Naive thymus-derived CD4-positive, alpha-beta T cell (primary cell): ENCODE results near the gene NXN. TPM values are rescaled to one million over a fixed set of nuclear protein-coding genes. Genes with fewer than 3 reads are reported as not detected.

Experiments used
- ATAC-seq: fragments of 150-1000 bp; cut with Tn5 transposase; 2 replicates; pipeline ENCODE4 v1.10.0; 2021; ENCODE audit warnings: mild to moderate bottlenecking, moderate library complexity
- CTCF ChIA-PET: fragments of 350-600 bp; sonication (Branson Sonifier 250); formaldehyde crosslinking; loops from one replicate; lab custom pipeline; 2021; ENCODE audit warnings: antibody characterized with exemption; lab: Charles Lee
- POLR2A ChIA-PET: fragments of 350-600 bp; sonication (Branson Sonifier 250); formaldehyde crosslinking; loops from one replicate; lab custom pipeline; 2021; ENCODE audit warnings: antibody characterized with exemption, inconsistent platforms; lab: Charles Lee
- DNase-seq, 9 donors: peaks; one replicate each; pipeline versions ENCODE4 v3.0.0 to v3.0.0-alpha.2; 2020 to 2022; ENCODE audit warnings: mixed read lengths in 1 of 9
- H3K27ac ChIP-seq: one replicate; pipeline ENCODE4 v1.7.0; 2013; ENCODE audit warnings: mild to moderate bottlenecking, low read depth, low read length, moderate library complexity
- H3K27me3 ChIP-seq, 2 donors: one replicate each; pipeline ENCODE4 v1.7.0; 2013; ENCODE audit warnings: low read length in 2 of 2, mild to moderate bottlenecking in 2 of 2, moderate library complexity in 2 of 2; ENCODE audit not compliant: control insufficient read depth in 2 of 2, insufficient read depth in 2 of 2
- H3K36me3 ChIP-seq, 3 experiments: 1 replicate in 2 of 3; 2 replicates in 1 of 3; pipeline ENCODE4 v1.7.0; 2013; ENCODE audit warnings: low read length in 3 of 3, mild to moderate bottlenecking in 3 of 3, moderate library complexity in 1 of 3; ENCODE audit not compliant: insufficient read depth in 3 of 3, control insufficient read depth in 2 of 3
- H3K4me1 ChIP-seq, 2 donors: one replicate each; pipeline ENCODE4 v1.7.0; 2013; ENCODE audit warnings: low read length in 2 of 2, mild to moderate bottlenecking in 2 of 2, moderate library complexity in 1 of 2; ENCODE audit not compliant: control insufficient read depth in 2 of 2, insufficient read depth in 2 of 2
- H3K4me3 ChIP-seq: 2 replicates; pipeline ENCODE4 v1.7.0; 2013; ENCODE audit warnings: mild to moderate bottlenecking, low read length
- H3K9me3 ChIP-seq, 3 experiments: 1 replicate in 2 of 3; 2 replicates in 1 of 3; pipeline ENCODE4 v1.7.0; 2013; ENCODE audit warnings: low read length in 3 of 3; ENCODE audit not compliant: control insufficient read depth in 2 of 3
- H3K27ac Mint-ChIP-seq, 9 donors: one replicate each; pipeline ENCODE4 v1.8.0; 2020 to 2022; ENCODE audit warnings: mixed read lengths in 9 of 9, mild to moderate bottlenecking in 8 of 9, moderate library complexity in 5 of 9, inconsistent platforms in 2 of 9
- H3K27me3 Mint-ChIP-seq, 5 donors: one replicate each; pipeline ENCODE4 v1.8.0; 2021 to 2022; ENCODE audit warnings: mixed read lengths in 5 of 5, mild to moderate bottlenecking in 1 of 5
- H3K36me3 Mint-ChIP-seq, 5 donors: one replicate each; pipeline ENCODE4 v1.8.0; 2020 to 2022; ENCODE audit warnings: mixed read lengths in 5 of 5, mild to moderate bottlenecking in 3 of 5, inconsistent platforms in 1 of 5
- H3K4me1 Mint-ChIP-seq, 7 donors: one replicate each; pipeline ENCODE4 v1.8.0; 2020 to 2022; ENCODE audit warnings: mixed read lengths in 7 of 7, mild to moderate bottlenecking in 3 of 7, inconsistent platforms in 1 of 7
- H3K4me3 Mint-ChIP-seq, 10 donors: one replicate each; pipeline ENCODE4 v1.8.0; 2020 to 2022; ENCODE audit warnings: mild to moderate bottlenecking in 10 of 10, mixed read lengths in 10 of 10, moderate library complexity in 6 of 10, inconsistent platforms in 2 of 10
- H3K9me3 Mint-ChIP-seq, 11 donors: one replicate each; pipeline ENCODE4 v1.8.0; 2020 to 2022; ENCODE audit warnings: mixed read lengths in 11 of 11, mild to moderate bottlenecking in 4 of 11, inconsistent platforms in 1 of 11, moderate library complexity in 1 of 11
- intact Hi-C, 2 donors: fragments of 100-400 bp; cut with micrococcal nuclease; formaldehyde crosslinking; loops; one replicate each; pipeline ENCODE4 v1.15.1; 2023
- polyA plus RNA-seq, 2 donors: library from polyadenylated mRNA; unstranded; fragments of 300-500 nt; fragmentation: Illumina TruSeq; gene quantifications; one replicate each; pipeline ENCODE4 v1.2.3, GENCODE V29; 2021
- total RNA-seq, 6 experiments: library from RNA in 5 of 6; stranded (reverse) in 5 of 6; gene quantifications; 1 replicate in 5 of 6; 2 replicates in 1 of 6; pipeline ENCODE4 v1.2.3 and lab custom pipeline; 2021 to 2026

NXN gene
- total and polyA plus RNA-seq, 7 experiments from 2014 or later, result 0.10 to 0.84 (median 0.30) TPM; not detected in 2

DNA sequence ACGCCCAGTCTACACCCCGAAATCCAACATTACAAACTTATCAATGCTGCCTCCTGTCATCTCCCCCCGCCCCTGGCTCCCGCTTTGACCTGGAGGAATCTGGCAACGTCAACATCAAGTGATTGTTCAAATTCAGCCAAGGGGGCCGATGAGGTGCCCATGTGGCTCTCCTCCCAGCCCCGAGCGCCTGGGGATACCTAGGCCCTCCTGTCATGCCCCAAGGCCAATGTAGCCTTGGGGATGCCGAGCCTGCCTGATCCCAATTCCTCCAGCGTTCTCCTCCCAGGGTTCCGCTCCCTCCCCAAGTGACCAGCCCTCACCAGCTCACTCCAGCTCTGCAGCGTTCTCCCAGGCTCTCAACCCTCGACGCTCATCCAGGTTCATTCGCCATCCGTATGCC is 59.4 kb downstream of the NXN start:
- no peak overlapping the region for H3K27ac ChIP-seq
- H3K27me3 ChIP-seq, result no peaks in the 10 kb centered on the region
- no peaks in the 10 kb centered on the region for H3K4me1 ChIP-seq
- intact Hi-C loops, result no loop called here
- H3K4me3 ChIP-seq, result no peak overlapping the region
- peaks cover 0 to 32% (median 5%) of the 10 kb centered on the region in 5 donors for H3K27me3 Mint-ChIP-seq
- no peaks in the 10 kb centered on the region for H3K9me3 ChIP-seq
- ChIA-PET POLR2A (no interaction called here), CTCF (no interaction called here)
- no peaks in the 10 kb centered on the region for H3K36me3 Mint-ChIP-seq
- no peaks in the 10 kb centered on the region for H3K4me1 Mint-ChIP-seq
- peaks cover 0 to 2% (median 0%) of the 10 kb centered on the region in 11 donors for H3K9me3 Mint-ChIP-seq
- ATAC-seq (no peak), DNase-seq (no peak)
- H3K36me3 ChIP-seq, result no peaks in the 10 kb centered on the region
- H3K4me3 Mint-ChIP-seq, result no peak overlapping the region
- H3K27ac Mint-ChIP-seq, result no peak overlapping the region

DNA sequence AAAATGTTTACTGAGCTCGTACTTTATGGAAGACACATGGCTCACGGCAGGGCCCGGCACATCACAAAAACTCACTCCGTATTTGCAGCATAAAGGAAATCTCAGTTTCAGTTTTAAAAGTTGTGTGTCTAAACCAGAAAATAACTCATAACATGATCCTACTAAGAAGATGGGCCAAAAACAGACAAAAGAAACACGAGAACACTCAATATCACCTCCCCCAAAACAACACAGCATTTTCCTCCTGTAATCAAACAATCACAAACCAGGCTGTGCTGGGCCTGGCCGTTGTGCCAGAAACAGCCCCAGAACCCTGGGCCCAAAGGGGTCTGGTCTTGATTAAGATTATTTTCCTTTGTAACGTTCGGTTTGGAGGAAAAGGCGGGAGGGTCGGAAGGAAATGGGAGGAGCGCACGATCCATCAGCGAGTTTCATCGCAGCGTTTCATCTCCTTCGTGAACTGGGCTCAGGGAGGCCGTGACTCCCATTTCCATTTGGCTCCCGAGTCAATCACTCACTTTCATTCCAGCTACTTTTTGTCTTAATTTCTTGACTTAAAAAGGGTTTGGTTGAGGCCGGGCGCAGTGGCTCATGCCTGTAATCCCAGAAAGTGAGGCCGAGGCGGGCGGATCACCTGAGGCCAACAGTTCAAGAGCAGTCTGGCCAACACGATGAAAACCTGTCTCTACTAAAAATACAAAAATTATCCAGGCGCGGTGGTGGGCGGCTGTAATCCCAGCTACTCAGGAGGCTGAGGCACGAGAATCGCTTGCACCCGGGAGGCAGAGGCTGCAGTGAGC is 61.4 kb downstream of the NXN start:
- Mint-ChIP-seq H3K36me3 (no peaks in the 10 kb centered on the region), H3K27me3 (peaks cover 0 to 36% (median 10%) of the 10 kb centered on the region in 5 donors), H3K4me1 (no peaks in the 10 kb centered on the region), H3K9me3 (no peaks in the 10 kb centered on the region), H3K4me3 (no peak overlapping the region), H3K27ac (no peak overlapping the region)
- Histone ChIP-seq H3K27me3 (no peaks in the 10 kb centered on the region), H3K27ac (no peak overlapping the region), H3K36me3 (no peaks in the 10 kb centered on the region), H3K4me3 (no peak overlapping the region), H3K9me3 (no peaks in the 10 kb centered on the region), H3K4me1 (no peaks in the 10 kb centered on the region)
- no peak for DNase-seq
- intact Hi-C loops, result no loop called here
- POLR2A ChIA-PET, result no interaction called here
- no peak for ATAC-seq
- CTCF ChIA-PET, result no interaction called here

DNA sequence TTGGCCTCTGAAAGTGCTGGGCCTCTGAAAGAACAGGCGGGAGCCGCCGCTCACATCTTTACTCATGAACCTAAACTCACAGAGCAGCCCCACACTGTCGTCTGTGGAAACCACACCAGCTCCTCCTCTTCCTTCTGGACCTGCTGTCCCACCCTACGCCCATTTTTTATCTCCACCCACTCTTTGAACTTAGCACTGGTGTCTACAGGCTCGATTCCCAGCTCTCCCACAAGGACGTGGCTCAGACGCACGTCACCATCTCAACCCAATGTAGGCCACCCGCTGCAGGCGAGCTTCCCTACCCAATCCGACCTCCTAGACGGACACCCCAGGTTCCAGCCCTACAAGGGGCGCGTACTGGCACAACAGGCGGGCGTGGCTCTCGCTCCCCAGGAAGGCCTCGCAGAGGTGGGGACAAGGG is 62.2 kb downstream of the NXN start:
- H3K27me3 Mint-ChIP-seq, result peaks cover 0 to 40% (median 10%) of the 10 kb centered on the region in 5 donors
- no peak overlapping the region for H3K27ac Mint-ChIP-seq
- POLR2A ChIA-PET, result no interaction called here
- CTCF ChIA-PET, result no interaction called here
- no peak overlapping the region for H3K4me3 ChIP-seq
- no peaks in the 10 kb centered on the region for H3K4me1 Mint-ChIP-seq
- H3K27me3 ChIP-seq, result no peaks in the 10 kb centered on the region
- intact Hi-C loops, result no loop called here
- ATAC-seq (no peak), DNase-seq (no peak)
- H3K4me1 ChIP-seq, result no peaks in the 10 kb centered on the region
- no peak overlapping the region for H3K4me3 Mint-ChIP-seq
- H3K27ac ChIP-seq, result no peak overlapping the region
- no peaks in the 10 kb centered on the region for H3K9me3 Mint-ChIP-seq
- no peaks in the 10 kb centered on the region for H3K36me3 Mint-ChIP-seq
- no peaks in the 10 kb centered on the region for H3K36me3 ChIP-seq
- no peaks in the 10 kb centered on the region for H3K9me3 ChIP-seq

DNA sequence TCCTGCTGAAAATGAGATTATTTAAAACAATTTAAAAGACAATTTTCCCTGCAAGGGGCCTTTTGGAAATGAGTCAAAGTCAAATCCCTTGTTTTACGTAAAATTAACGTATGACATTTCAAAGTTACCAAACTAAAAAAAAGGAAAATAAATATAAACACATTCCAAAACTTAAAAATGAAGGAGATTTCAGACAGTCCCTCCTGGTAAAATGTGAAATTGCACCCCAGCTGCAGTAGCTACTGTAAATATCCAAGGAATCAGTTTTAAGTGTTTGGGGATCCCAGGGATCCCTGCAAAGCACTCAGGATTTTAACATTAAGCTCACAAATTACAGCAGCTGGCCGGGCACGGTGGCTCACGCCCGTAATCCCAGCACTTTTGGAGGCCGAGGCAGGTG is 63.3 kb downstream of the NXN start:
- Mint-ChIP-seq H3K9me3 (no peaks in the 10 kb centered on the region), H3K27me3 (peaks cover 0 to 40% (median 13%) of the 10 kb centered on the region in 5 donors), H3K27ac (no peak overlapping the region), H3K4me1 (no peaks in the 10 kb centered on the region), H3K36me3 (no peaks in the 10 kb centered on the region), H3K4me3 (no peak overlapping the region)
- Histone ChIP-seq H3K9me3 (no peaks in the 10 kb centered on the region), H3K4me1 (no peaks in the 10 kb centered on the region), H3K4me3 (no peak overlapping the region), H3K36me3 (no peaks in the 10 kb centered on the region), H3K27ac (no peak overlapping the region), H3K27me3 (no peaks in the 10 kb centered on the region)
- no peak for DNase-seq
- ChIA-PET CTCF (no interaction called here), POLR2A (no interaction called here)
- ATAC-seq, result no peak
- intact Hi-C loops, result no loop called here

DNA sequence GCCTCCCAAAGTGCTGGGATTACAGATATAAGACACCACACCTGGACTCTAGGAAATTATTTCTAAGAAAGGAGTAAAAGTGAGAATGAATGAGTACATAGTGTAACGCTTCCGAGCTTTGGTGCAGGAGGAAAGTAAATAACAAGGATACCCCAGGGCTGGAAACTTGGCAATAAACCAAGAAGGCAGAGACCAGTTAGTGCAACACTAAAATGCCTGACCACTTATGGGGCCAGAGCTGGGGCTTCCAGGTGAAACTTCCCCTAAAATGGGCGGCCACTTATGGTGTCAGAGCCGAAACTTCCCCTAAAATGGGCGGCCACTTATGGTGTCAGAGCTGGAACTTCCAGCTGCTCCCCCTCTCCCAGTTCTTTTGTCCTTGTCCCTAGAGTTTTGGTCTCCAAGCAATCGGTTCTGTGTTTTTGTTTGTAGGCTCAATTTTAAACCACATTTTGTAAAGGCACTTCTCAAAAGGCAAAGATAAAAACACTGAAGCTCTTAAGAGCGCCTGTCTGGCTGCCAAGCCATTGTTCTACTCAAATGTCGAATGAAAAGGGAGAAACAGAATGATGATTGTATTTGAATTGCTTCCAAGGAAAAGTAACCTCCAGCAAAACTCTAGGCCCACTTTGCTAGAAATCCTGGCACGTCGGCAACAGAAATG is 63.9 kb downstream of the NXN start:
- Mint-ChIP-seq H3K27me3 (peaks cover 0 to 40% (median 13%) of the 10 kb centered on the region in 5 donors), H3K36me3 (no peaks in the 10 kb centered on the region), H3K9me3 (no peaks in the 10 kb centered on the region), H3K27ac (no peak overlapping the region), H3K4me1 (no peaks in the 10 kb centered on the region), H3K4me3 (no peak overlapping the region)
- ATAC-seq (no peak), DNase-seq (no peak)
- H3K27me3 ChIP-seq, result no peaks in the 10 kb centered on the region
- no peak overlapping the region for H3K27ac ChIP-seq
- CTCF ChIA-PET, result no interaction called here
- no peaks in the 10 kb centered on the region for H3K36me3 ChIP-seq
- H3K9me3 ChIP-seq, result no peaks in the 10 kb centered on the region
- no peak overlapping the region for H3K4me3 ChIP-seq
- no peaks in the 10 kb centered on the region for H3K4me1 ChIP-seq
- POLR2A ChIA-PET, result no interaction called here
- intact Hi-C loops, result no loop called here

DNA sequence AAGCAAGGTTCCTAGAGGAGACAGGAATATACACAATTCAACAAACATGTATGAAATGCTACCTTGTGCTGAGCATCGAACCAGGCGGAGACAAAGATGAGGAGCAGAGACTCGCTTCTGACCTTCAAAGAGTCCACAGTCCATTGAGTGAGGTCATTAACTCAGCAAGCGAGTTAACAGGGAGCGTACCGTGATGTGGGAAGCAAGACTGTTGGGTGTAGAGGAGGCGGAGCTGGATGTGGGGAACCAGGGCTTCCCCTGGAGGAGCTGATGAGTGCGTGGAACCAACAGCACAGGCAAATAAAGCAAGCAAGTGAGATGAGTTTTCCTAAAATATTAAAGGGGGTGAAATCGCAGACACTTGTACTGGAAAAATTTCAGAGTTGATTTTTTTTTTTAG is 65.0 kb downstream of the NXN start:
- no peaks in the 10 kb centered on the region for H3K4me1 ChIP-seq
- no peaks in the 10 kb centered on the region for H3K36me3 ChIP-seq
- Mint-ChIP-seq H3K27ac (no peak overlapping the region), H3K27me3 (peaks cover 0 to 40% (median 13%) of the 10 kb centered on the region in 5 donors), H3K9me3 (no peaks in the 10 kb centered on the region), H3K4me3 (no peak overlapping the region), H3K4me1 (no peaks in the 10 kb centered on the region), H3K36me3 (no peaks in the 10 kb centered on the region)
- no peak overlapping the region for H3K27ac ChIP-seq
- DNase-seq (no peak), ATAC-seq (no peak)
- intact Hi-C loops, result no loop called here
- H3K27me3 ChIP-seq, result no peaks in the 10 kb centered on the region
- H3K4me3 ChIP-seq, result no peak overlapping the region
- ChIA-PET POLR2A (no interaction called here), CTCF (no interaction called here)
- H3K9me3 ChIP-seq, result no peaks in the 10 kb centered on the region

DNA sequence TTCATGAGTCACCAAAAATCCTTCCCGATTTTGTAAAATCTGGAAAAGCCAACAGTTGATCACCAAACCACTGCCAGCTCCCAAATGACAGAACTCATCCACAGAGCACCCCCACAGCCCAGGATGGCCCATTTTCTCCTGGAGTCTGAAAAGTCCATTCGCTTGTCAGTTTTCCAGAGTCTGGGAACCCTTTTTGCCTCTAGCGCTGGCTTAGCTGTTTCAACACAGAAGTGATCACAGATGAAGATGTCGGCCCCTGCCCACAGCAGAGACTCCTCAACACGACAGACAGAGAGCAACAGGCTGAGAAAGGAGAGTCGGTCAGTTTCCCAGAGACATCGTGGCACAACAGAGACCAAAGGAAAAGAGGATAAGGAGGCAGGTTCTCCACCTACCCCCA is 66.4 kb downstream of the NXN start:
- peaks cover 0 to 45% (median 13%) of the 10 kb centered on the region in 5 donors for H3K27me3 Mint-ChIP-seq
- CTCF ChIA-PET, result no interaction called here
- no peaks in the 10 kb centered on the region for H3K9me3 ChIP-seq
- H3K4me1 ChIP-seq, result no peaks in the 10 kb centered on the region
- H3K36me3 Mint-ChIP-seq, result no peaks in the 10 kb centered on the region
- no peaks in the 10 kb centered on the region for H3K9me3 Mint-ChIP-seq
- no peaks in the 10 kb centered on the region for H3K36me3 ChIP-seq
- no peak overlapping the region for H3K4me3 ChIP-seq
- no peaks in the 10 kb centered on the region for H3K4me1 Mint-ChIP-seq
- no peak overlapping the region for H3K4me3 Mint-ChIP-seq
- no peaks in the 10 kb centered on the region for H3K27me3 ChIP-seq
- no peak overlapping the region for H3K27ac Mint-ChIP-seq
- POLR2A ChIA-PET, result no interaction called here
- intact Hi-C loops, result no loop called here
- ATAC-seq (no peak), DNase-seq (no peak)
- H3K27ac ChIP-seq, result no peak overlapping the region
